D721Med (cell line): ENCODE results near the gene CEBPZ.

Experiments used
- DNase-seq: peaks from one replicate; pipeline ENCODE4 v3.0.0; 2011; ENCODE audit warnings: low spot score; ENCODE audit not compliant: insufficient read length
- FAIRE-seq: peaks from 2 replicates; lab custom pipeline; 2011; peaks lifted over from hg19 to GRCh38; lab: Jason Lieb, UNC
- TF ChIP-seq, protein P1 (sequence below): IDR thresholded peaks from 2 replicates; pipeline ENCODE4 v1.5.1; 2012; ENCODE audit warnings: mild to moderate bottlenecking, control low read depth; ENCODE audit not compliant: insufficient read depth; ENCODE audit errors: missing control alignments

CEBPZ gene

DNA sequence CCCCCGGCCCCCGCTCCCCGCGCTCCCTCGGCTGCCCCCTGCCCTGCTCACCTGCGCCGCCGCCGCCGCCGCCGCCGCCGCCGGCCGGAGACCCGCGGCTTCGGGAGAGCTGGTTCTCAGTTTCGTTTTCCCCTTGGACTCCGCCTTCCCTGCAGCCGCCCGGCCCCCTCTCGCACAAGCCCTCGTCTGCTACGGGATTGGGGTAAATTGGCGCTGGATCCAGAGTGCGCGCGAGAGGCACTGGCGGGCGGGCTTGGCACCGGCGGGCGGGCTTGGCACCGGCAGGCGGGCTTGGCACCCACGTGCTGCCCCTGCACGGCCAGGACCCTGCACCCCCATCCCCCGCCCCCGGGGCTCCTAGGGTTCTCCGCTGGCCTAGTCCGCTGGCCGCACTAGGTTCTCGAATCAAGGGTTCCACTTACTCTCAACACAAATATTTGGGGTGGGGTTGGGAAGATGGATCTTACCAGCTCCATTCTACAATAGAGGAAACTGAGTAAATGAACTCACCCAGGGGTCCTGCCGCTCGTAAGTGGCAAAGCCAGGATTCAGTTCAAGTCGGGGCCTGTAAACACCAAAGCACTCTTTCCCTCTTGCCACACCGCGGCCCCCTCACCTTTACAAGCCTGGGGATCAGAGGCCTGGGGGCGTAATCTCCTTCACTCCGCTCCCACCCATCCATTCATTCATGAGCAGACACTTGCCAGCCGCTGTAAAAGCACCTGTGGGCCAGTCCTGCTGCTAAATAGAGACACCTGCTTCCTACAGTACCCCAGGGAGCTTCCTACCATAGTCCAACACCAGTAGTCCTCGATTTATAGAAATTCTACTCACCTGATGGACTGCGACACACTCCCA lies 74.3 kb downstream of the CEBPZ start, which contains the start of gene EIF2AK2:
Gene EIF2AK2, minus strand, starts transcription at position 124 of the 858 bp plus-strand sequence. CDS start 9,174 bp downstream, outside the sequence.
- FAIRE-seq (no peak), DNase-seq (peak; percentile 79)
- TF ChIP-seq, protein P1, sequence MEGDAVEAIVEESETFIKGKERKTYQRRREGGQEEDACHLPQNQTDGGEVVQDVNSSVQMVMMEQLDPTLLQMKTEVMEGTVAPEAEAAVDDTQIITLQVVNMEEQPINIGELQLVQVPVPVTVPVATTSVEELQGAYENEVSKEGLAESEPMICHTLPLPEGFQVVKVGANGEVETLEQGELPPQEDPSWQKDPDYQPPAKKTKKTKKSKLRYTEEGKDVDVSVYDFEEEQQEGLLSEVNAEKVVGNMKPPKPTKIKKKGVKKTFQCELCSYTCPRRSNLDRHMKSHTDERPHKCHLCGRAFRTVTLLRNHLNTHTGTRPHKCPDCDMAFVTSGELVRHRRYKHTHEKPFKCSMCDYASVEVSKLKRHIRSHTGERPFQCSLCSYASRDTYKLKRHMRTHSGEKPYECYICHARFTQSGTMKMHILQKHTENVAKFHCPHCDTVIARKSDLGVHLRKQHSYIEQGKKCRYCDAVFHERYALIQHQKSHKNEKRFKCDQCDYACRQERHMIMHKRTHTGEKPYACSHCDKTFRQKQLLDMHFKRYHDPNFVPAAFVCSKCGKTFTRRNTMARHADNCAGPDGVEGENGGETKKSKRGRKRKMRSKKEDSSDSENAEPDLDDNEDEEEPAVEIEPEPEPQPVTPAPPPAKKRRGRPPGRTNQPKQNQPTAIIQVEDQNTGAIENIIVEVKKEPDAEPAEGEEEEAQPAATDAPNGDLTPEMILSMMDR = no peak

DNA sequence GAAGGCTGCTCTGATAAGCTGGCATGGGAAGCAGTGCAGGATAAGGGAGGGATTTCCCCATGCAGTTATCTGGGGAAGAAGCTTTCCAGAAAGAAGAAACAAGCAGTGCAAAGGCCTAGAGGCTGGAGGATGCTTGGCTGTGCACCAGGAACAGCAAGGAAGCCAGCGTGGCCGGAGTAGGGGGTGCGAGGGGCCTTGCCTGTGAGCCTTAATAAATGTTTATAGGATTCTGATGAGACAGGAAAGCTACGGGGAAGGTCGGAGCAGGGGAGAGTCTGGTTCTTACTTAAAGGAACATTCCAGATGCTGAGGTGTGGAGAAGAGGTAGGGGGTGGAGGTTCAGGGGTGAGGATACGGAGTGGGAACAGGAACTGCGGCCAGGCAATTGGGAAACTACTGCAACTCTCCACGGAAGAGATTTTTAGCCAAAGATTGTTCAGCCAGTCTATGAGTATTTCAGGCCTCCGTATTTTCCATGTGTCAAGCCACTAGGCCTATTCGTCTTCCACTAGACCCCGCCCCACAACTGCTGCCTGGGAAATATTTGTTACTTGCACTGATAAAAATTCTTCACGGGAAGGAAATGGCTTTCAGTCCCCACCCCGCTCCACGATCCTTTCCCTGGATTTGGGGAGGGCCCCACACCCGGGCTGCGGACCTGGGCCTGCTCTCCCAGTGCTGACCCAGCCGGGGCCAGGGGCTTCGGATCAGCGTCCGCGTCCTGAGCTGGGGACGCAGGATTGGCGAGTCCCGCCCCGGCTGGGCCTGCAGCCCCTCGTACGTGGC lies 75.1 kb downstream of the CEBPZ start:
- TF ChIP-seq, protein P1 = no peak
- DNase-seq (peak; percentile 29), FAIRE-seq (no peak)

DNA sequence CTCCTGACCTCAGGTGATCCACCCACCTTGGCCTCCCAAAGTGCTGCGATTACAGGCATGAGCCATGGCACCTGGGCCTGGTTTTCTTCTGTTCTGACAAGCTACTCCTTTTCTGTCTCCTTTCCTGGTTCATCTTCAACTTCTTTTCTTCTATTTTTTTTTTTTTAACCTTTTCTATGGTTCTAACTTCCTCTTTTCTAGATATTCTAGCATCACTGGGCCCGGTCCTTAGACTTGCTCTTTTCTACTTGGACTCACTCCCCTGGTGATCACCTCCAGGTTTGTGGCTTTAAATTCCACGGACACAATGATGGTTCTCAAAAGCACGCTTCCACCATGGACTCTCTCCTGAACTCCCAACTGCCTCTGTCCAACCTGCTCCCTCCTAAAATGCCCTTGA lies 76.6 kb downstream of the CEBPZ start:
- no peak for DNase-seq
- TF ChIP-seq, protein P1 = no peak
- no peak for FAIRE-seq

DNA sequence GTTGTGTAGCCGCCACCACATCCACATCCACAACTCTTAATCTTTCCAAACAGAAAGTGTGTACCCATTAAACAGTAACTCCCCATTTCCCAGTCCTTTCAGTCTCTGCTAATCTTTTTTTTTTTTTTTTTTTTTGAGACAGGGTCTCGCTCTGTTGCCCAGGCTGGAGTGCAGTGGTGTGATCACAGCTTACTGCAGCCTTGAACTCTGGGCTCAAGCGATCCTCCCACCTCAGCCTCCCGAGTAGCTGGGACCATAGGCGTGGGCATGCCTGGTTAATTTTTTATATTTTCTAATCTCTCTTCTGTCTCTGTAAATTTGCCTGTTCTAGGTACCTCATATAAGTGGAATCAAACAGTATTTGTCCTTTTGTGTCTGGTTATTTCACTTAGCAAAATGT lies 78.2 kb downstream of the CEBPZ start:
- no peak for FAIRE-seq
- TF ChIP-seq, protein P1 = no peak
- DNase-seq = no peak
